Loucy (cell line): ENCODE measurements around the gene DYNC1LI1.

ENCODE experiments used
- EZH2phosphoT487 ChIP-seq: fragments of 200-600 bp; IDR thresholded peaks from 2 replicates; pipeline ENCODE4 v1.6.1; 2018; ENCODE audit warnings: antibody characterized with exemption, mild to moderate bottlenecking, moderate library complexity, borderline replicate concordance
- TF ChIP-seq, protein P1 (sequence below): fragments of 200-600 bp; sonication (generic); conservative IDR thresholded peaks from 2 replicates; pipeline ENCODE4 v1.5.1; 2014; ENCODE audit warnings: mild to moderate bottlenecking, antibody characterized with exemption, low read length

- TF ChIP-seq, protein P1, sequence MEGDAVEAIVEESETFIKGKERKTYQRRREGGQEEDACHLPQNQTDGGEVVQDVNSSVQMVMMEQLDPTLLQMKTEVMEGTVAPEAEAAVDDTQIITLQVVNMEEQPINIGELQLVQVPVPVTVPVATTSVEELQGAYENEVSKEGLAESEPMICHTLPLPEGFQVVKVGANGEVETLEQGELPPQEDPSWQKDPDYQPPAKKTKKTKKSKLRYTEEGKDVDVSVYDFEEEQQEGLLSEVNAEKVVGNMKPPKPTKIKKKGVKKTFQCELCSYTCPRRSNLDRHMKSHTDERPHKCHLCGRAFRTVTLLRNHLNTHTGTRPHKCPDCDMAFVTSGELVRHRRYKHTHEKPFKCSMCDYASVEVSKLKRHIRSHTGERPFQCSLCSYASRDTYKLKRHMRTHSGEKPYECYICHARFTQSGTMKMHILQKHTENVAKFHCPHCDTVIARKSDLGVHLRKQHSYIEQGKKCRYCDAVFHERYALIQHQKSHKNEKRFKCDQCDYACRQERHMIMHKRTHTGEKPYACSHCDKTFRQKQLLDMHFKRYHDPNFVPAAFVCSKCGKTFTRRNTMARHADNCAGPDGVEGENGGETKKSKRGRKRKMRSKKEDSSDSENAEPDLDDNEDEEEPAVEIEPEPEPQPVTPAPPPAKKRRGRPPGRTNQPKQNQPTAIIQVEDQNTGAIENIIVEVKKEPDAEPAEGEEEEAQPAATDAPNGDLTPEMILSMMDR, result no peak
- TF ChIP-seq EZH2phosphoT487, result no peak
Observed at GRCh38 chr3:32603064-32603463, 32.4 kb upstream of the DYNC1LI1 start.
